Neural progenitor cell (in vitro differentiated cells): Measurements from ENCODE around the gene MERTK.

Source experiments
- CTCF ChIP-seq: fragments of 200-600 bp; sonication (generic); IDR thresholded peaks from 2 replicates; pipeline ENCODE4 v1.5.1; 2017; ENCODE audit warnings: antibody characterized with exemption, mild to moderate bottlenecking
- EZH2phosphoT487 ChIP-seq: fragments of 200-600 bp; sonication (generic); IDR thresholded peaks from 2 replicates; pipeline ENCODE4 v1.6.1; 2017; ENCODE audit warnings: antibody characterized with exemption

GRCh38 chr2:111924617-111925107 is 26.3 kb downstream of the MERTK start:
- TF ChIP-seq CTCF (no peak), EZH2phosphoT487 (no peak)
